ENCODE measurements around the gene PECR.
"Not testable (repeated sequence)": the region's sequence is repeated elsewhere in the genome, so short reads cannot be mapped to it uniquely, and the experiment has no call there.

The PECR gene

DNA sequence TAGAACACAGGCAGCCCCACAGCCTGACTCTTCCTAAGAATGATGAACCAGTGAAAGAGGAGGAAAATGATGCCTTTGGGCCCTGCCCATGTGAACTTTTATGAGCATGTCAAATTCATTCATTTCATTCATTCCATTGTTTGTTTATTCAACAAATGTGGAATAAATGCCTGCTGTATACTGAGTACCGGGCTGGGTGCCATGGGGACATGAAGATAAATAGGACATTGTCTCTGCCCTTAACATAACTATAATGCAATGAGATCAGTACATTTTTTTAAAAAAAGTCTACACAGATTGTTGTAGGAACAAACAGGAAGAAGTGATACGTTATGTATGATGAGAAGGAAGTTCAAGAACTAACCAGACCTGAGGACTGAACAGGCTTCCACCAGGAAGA is 83.0 kb downstream of the PECR start:
- DNase-seq, result no peak

DNA sequence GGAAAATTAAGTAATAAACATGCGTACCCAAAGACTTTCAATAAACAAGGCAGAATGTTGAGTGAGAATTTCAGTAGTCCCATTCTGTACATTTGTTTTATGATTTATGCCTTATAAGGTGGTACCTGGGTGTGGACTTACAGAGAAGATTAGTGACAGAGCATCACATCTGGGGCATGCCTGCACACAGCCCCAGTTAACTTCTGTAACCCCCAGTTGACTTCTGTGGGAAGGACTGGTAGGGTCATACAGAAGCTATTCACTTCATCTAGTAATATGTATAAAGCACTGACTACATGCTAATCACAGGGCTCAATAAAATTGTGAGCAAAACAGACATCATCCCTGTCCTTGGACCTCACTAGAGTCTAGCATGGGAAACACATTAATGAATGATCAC is 84.4 kb downstream of the PECR start:
- no peak for DNase-seq

DNA sequence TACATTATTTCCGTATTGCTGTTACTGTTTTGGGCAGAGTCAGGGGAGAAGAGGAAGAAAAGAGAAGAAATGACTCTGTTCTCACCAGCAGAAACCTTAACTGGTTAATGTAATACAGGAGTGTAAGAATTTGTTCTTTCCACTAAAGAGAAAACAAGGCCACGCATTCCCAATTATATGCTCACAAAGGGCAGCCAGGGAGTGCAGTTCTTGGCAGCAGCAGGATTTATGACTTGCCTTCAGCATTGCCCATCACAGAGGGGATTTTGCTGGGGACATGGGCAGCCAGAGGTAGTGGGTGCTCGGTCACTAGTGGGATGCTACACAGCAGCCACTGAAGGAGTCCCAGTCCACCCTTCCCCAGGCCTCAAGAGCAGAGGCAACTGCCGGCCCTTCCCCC is 86.7 kb downstream of the PECR start:
- no peak for DNase-seq

DNA sequence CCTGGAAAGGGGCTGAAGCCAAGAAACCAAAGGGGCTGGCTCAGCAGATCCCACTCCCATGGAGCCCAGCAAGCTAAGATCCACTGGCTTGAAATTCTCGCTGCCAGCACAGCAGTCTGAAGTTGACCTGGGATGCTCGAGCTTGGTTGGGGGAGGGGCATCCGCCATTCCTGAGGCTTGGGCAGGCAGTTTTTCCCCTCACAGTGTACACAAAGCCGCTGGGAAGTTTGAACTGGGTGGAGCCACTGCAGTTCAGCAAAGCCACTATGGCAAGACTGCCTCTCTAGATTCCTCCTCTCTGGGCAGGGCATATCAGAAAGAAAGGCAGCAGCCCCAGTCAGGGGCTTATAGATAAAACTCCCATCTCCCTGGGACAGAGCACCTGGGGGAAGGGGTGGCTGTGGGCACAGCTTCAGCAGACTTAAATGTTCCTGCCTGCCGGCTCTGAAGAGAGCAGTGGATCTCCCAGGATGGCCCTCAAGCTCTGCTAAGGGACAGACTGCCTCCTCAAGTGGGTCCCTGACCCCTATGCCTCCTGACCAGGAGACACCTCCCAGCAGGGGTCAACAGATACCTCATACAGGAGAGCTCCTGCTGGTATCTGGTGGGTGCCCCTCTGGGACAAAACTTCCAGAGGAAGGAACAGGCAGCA is 92.9 kb downstream of the PECR start:
- DNase-seq, result not testable (repeated sequence)
